Fibroblast of lung (primary cell): Measurements from ENCODE around the gene SLC30A10. TPM values are rescaled to one million over a fixed set of nuclear protein-coding genes. Genes with fewer than 3 reads are reported as not detected.
"Not testable (repeated sequence)": the region's sequence is repeated elsewhere in the genome, so short reads cannot be mapped to it uniquely, and the experiment has no call there.

Experiments used
- DNase-seq, 2 donors: peaks; one replicate each; pipeline versions ENCODE4 v3.0.0 to v3.0.0-alpha.2; 2010; ENCODE audit warnings: low read depth in 2 of 2
- H2AFZ ChIP-seq: 2 replicates; pipeline ENCODE4 v1.5.1; 2012; ENCODE audit warnings: low read length, control low read depth, inconsistent platforms
- H3K27ac ChIP-seq: 2 replicates; pipeline ENCODE4 v1.5.1; 2011; ENCODE audit warnings: low read length, control low read depth; ENCODE audit not compliant: insufficient read depth
- H3K27me3 ChIP-seq: 2 replicates; pipeline ENCODE4 v1.5.1; 2011; ENCODE audit warnings: mild to moderate bottlenecking, low read length; ENCODE audit not compliant: control insufficient read depth, insufficient read depth
- H3K36me3 ChIP-seq: 2 replicates; pipeline ENCODE4 v1.5.1; 2011; ENCODE audit warnings: low read length; ENCODE audit not compliant: control insufficient read depth, insufficient read depth
- H3K4me1 ChIP-seq: 2 replicates; pipeline ENCODE4 v1.5.1; 2011; ENCODE audit warnings: low read length; ENCODE audit not compliant: control insufficient read depth, insufficient read depth; ENCODE audit errors: extremely low read depth
- H3K4me2 ChIP-seq: 2 replicates; pipeline ENCODE4 v1.5.1; 2011; ENCODE audit warnings: low read length, control low read depth; ENCODE audit not compliant: insufficient read depth; ENCODE audit errors: extremely low read depth
- H3K4me3 ChIP-seq, 4 experiments: fragments of 200-600 bp in 1 of 4; sonication (generic) in 1 of 4; replicated peaks in 1 of 4; 2 replicates each; pipeline ENCODE4 v1.5.1; 2011 to 2016; ENCODE audit warnings: low read length in 4 of 4, low read depth in 3 of 4, mild to moderate bottlenecking in 3 of 4, control low read depth in 2 of 4, inconsistent platforms in 1 of 4, mixed read lengths in 1 of 4; ENCODE audit not compliant: insufficient read depth in 1 of 4; ENCODE audit errors: control extremely low read depth in 1 of 4
- H3K79me2 ChIP-seq: 2 replicates; pipeline ENCODE4 v1.5.1; 2012; ENCODE audit warnings: mild to moderate bottlenecking, low read length, inconsistent platforms; ENCODE audit not compliant: control insufficient read depth, insufficient read depth
- H3K9ac ChIP-seq: 2 replicates; pipeline ENCODE4 v1.5.1; 2011; ENCODE audit warnings: mild to moderate bottlenecking, low read length, control low read depth; ENCODE audit not compliant: insufficient read depth
- H3K9me3 ChIP-seq: 2 replicates; pipeline ENCODE4 v1.5.1; 2012; ENCODE audit warnings: low read depth, low read length; ENCODE audit not compliant: control insufficient read depth, insufficient read depth
- H4K20me1 ChIP-seq: 2 replicates; pipeline ENCODE4 v1.5.1; 2011; ENCODE audit warnings: low read length; ENCODE audit not compliant: control insufficient read depth, insufficient read depth; ENCODE audit errors: extremely low read depth
- CTCF ChIP-seq, 2 donors: IDR thresholded peaks in 1 of 2; conservative IDR thresholded peaks in 1 of 2; 1 replicate in 1 of 2; 2 replicates in 1 of 2; pipeline ENCODE4 v1.5.1; 2011 to 2012; ENCODE audit warnings: low read length in 2 of 2, control low read depth in 1 of 2, inconsistent platforms in 1 of 2, low read depth in 1 of 2, mild to moderate bottlenecking in 1 of 2
- EZH2 ChIP-seq: IDR thresholded peaks from 2 replicates; pipeline ENCODE4 v1.5.1; 2012; ENCODE audit warnings: low read length, control low read depth, mild to moderate bottlenecking; ENCODE audit errors: missing control alignments
- polyA plus RNA-seq, 2 donors: library from polyadenylated mRNA; depleted of rRNA in 1 of 2; stranded (reverse) in 1 of 2; unstranded in 1 of 2; fragments of >200 nt; gene quantifications; 2 replicates each; pipeline ENCODE4 v1.2.1, GENCODE V29; 2011 to 2012; ENCODE audit warnings: missing spikeins in 1 of 2
- total RNA-seq: library from RNA; depleted of rRNA; stranded (reverse); fragments of >200 nt; gene quantifications from 2 replicates; pipeline ENCODE4 v1.2.1, GENCODE V29; 2014

The SLC30A10 gene
- total and polyA plus RNA-seq, 2 donors (not counting 1 experiment from before 2014, with no cell fraction given), result not detected

GRCh38 chr1:219898375-219898774 lies 30.0 kb downstream of the SLC30A10 start:
- no peak overlapping the region for H3K9ac ChIP-seq
- H4K20me1 ChIP-seq, result no peaks in the 10 kb centered on the region
- no peaks in the 10 kb centered on the region for H3K4me1 ChIP-seq
- no peak overlapping the region for H3K27ac ChIP-seq
- no peak overlapping the region for H3K4me3 ChIP-seq
- no peaks in the 10 kb centered on the region for H3K9me3 ChIP-seq
- no peaks in the 10 kb centered on the region for H3K36me3 ChIP-seq
- H3K79me2 ChIP-seq, result no peaks in the 10 kb centered on the region
- DNase-seq, result no peak
- H3K27me3 ChIP-seq, result no peaks in the 10 kb centered on the region
- H3K4me2 ChIP-seq, result no peak overlapping the region
- no peak for TF ChIP-seq EZH2
- TF ChIP-seq CTCF (conservative IDR thresholded peaks at IDR 0.05 in 1 of 2, IDR thresholded peaks at IDR 0.05 in 1 of 2; ENCODE audit: low read depth in 1 of 2, low read length in 2 of 2), result no peak
- no peak overlapping the region for H2AFZ ChIP-seq

GRCh38 chr1:219897914-219898313 lies 30.4 kb downstream of the SLC30A10 start:
- Histone ChIP-seq H2AFZ (no peak overlapping the region), H4K20me1 (no peaks in the 10 kb centered on the region), H3K27me3 (no peaks in the 10 kb centered on the region), H3K9ac (no peak overlapping the region), H3K27ac (no peak overlapping the region), H3K79me2 (no peaks in the 10 kb centered on the region), H3K4me1 (no peaks in the 10 kb centered on the region), H3K36me3 (no peaks in the 10 kb centered on the region), H3K4me2 (no peak overlapping the region), H3K4me3 (no peak overlapping the region), H3K9me3 (no peaks in the 10 kb centered on the region)
- TF ChIP-seq EZH2 (no peak), CTCF (conservative IDR thresholded peaks at IDR 0.05 in 1 of 2, IDR thresholded peaks at IDR 0.05 in 1 of 2; ENCODE audit: low read depth in 1 of 2, low read length in 2 of 2) (no peak)
- no peak for DNase-seq

GRCh38 chr1:219892271-219892670 lies 36.1 kb downstream of the SLC30A10 start:
- H3K27ac ChIP-seq, H3K79me2 ChIP-seq, H3K27me3 ChIP-seq, H3K4me1 ChIP-seq, H4K20me1 ChIP-seq, H3K4me3 ChIP-seq, DNase-seq, H3K9ac ChIP-seq, H3K4me2 ChIP-seq, H3K36me3 ChIP-seq, H2AFZ ChIP-seq, H3K9me3 ChIP-seq: not testable (repeated sequence)

- not testable (repeated sequence) for H3K27me3 ChIP-seq, H3K4me1 ChIP-seq, H3K9ac ChIP-seq, H3K4me2 ChIP-seq, DNase-seq, H2AFZ ChIP-seq, H3K9me3 ChIP-seq, H3K36me3 ChIP-seq, H3K27ac ChIP-seq, H4K20me1 ChIP-seq, H3K79me2 ChIP-seq, H3K4me3 ChIP-seq
Measured at GRCh38 chr1:219891846-219892245, 36.5 kb downstream of the SLC30A10 start.

GRCh38 chr1:219888667-219889066 lies 39.7 kb downstream of the SLC30A10 start:
- not testable (repeated sequence) for H3K36me3 ChIP-seq, H3K9me3 ChIP-seq, H3K9ac ChIP-seq, H3K79me2 ChIP-seq, H3K4me2 ChIP-seq, H3K4me3 ChIP-seq, DNase-seq, H4K20me1 ChIP-seq, H2AFZ ChIP-seq, H3K27me3 ChIP-seq, H3K27ac ChIP-seq, H3K4me1 ChIP-seq
